ENCODE results near the gene SYCP1.
"Not testable (repeated sequence)": the region's sequence is repeated elsewhere in the genome, so short reads cannot be mapped to it uniquely, and the experiment has no call there.

Gene SYCP1

DNA sequence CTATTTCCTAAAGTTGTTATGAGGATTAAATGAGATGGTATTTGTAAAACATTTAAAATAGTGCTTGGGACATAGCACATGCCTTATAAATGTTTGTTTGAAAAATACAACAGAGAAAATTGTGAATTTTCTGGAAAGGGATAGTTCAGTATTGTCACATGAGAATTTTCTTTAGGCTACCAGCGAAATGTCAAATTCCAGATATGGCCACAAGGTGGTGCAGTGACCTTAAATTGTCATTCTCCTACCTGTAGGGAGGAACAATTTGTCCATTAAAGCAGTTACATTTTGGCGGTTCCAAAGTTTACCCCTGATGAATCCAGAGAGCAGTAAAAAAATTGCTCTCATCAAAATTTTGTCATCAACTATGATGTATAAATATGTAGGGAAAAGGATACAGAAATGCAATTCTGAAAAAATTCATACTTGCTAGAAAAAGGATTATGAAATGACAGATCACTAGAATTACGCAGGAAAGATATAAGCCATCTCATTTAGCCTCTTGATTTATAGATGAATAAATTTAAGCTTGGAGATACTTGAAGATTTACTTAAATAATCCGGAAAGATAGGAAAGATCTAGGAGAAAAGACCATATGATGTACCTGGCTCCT is 124.7 kb downstream of the SYCP1 start:
- peak; percentile 33 for DNase-seq

DNA sequence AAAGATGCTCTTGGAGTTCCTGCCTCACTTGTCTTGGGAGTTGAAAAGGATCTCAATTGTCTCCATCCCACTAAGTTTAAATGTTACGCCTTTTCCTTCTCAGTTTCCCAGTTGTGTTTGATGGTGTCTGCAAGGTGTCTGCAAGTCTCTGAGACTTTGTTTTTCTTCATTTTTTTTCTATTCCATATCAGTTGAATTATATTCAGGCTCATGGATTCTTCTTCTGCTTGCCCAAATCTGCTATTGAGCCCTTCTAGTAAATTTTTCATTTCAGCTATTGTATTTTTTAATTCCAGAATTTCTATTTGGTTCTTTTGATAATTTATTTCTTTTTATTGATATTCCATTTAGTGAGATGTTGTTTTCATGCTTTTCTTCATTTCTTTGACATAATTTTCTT is 127.6 kb downstream of the SYCP1 start:
- no peak for DNase-seq

DNA sequence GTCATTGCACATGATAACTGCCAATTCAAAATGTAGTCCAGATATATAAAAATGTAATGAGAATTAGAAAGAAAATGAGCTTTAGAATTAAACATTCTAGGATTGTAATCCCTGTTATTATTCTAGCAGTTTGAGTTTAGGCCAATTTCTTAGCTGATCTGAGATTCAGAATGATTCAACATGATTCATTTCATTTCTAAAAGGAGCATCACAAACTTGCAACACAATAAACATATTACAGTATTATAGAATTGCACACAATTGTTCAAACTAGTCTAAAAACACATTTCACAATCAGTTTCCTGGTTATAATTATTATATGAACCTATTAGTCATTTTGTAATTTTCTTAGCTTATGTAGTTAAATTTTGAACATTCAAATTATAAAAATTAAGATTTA is 131.6 kb downstream of the SYCP1 start:
- DNase-seq: no peak

GRCh38 chr1:114988095-114988494 is 133.4 kb downstream of the SYCP1 start:
- DNase-seq: no peak

DNA sequence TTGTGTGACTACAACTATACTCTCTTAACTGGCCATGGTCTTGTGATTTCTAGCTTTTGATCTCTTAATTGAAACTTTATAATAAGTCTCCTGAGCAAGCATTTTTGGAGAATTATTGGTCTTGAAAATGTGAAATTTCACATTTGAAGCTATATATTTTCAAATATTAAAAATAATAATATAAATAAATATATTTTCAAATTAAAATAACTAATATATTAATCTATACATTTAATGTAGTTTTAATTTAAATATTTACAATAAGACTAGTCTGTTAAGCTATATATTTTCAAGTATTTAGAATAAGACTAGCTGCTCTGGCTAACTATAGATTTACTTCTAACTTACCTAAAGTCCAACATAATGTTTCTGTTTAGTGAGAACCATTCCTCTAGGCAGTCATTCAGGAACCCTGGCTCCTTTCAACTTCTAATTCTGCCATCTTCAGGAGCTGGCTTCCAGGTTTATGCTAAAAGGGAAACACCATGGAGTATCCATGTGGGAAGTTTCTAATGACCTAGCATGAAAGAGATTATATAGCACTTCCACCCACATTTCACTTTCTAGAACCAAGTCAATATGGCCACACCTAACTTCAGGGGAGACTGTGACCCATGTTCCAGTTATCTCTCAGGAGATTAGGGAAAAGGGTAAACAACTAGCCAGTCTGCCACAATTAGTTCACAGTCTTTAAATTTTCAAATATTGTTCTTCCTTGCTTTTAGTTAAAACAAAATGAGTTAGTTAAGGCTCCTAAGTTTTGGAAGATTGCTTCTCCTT is 143.0 kb downstream of the SYCP1 start:
- DNase-seq: no peak

DNA sequence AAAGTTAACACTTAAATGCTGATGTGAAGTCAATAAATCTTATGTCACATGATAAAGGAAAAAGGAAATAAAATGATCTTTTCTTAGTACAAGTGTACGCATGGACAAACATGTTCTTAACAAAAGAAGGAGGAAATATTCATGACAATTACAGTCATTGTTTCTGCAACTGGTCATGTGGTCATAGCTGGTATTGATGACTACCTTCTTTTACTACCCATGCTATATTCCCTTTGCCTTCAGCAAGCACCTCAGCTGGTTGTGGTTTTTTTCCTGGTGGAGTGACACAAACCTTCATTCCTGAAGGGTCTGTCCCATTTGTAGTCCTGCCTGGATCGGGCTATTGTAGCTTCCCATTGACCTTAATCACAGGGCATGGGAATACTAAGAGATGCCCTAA is 151.5 kb downstream of the SYCP1 start:
- no peak for DNase-seq

- no peak for DNase-seq
Measured at GRCh38 chr1:115012006-115012405, 157.3 kb downstream of the SYCP1 start.

DNA sequence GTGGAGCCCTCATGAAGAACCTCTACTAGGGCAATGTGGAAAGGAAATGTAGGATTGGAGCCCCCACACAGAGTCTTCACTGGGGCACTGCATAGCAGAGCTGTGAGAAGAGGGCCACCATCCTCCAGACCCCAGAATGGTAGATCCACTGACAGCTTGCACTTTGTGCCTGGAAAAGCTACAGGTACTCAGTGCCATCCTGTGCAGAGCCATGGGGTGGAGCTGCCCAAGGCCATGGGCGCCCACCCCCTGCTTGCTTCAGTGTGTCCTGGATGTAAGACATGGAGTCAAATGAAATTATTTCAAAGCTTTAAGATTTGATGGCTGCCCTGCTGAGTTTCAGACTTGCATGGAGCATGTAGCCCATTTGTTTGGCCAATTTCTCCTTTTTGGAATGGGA is 157.8 kb downstream of the SYCP1 start:
- no peak for DNase-seq

DNA sequence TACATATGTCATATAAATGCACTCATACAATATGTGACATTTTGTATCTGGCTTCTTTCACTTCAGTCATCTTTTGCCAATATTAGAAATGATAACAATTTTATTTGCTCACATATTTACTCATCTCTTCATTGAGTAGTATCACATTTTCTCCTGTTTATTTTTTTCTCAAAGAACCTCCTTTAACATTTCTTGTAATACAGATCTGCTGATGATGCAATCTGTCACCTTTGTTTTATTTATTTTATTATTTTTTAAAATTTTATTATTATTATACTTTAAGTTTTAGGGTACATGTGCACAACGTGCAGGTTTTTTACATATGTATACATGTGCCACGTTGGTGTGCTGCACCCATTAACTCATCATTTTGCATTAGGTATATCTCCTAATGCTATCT is 159.1 kb downstream of the SYCP1 start:
- DNase-seq: no peak

GRCh38 chr1:115019549-115019948 is 164.9 kb downstream of the SYCP1 start:
- not testable (repeated sequence) for DNase-seq

DNA sequence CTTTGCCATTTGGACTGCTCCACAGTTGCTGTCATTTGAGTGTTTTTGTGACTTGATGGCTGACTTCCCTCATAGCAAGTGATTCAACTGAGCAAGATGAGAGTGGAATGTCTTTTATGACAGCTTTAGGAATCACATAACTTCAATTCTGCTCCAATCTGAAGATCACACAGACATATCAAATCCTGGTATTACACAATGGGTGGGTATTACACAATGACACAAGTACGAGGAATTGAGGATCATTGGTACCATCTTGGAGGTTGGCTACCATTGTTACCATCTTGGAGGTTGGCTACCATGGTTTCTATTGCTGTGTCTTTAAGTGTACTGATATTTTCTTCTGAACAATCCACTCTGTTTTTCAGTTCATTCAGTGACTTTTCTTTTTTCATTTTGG is 166.5 kb downstream of the SYCP1 start:
- DNase-seq: no peak

GRCh38 chr1:115023593-115023992 is 168.9 kb downstream of the SYCP1 start:
- DNase-seq: no peak

DNA sequence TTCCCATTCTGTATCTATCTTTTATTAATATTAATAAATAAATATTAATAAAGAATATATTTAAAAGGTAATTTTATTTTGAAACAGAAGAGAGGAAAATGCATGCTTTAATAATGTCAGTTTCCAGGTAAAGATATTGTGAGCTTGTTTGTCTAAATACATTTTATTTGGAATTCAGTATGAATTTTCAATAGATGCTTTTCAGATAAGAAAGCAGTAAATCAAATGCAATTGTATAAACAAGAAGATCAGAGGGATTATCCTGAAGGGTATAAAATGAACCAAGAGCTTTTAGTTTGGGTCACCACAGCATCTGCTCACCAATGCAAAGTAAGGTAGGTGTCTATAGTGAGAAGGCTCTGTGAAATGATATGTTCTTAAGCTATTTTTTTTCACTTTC is 174.9 kb downstream of the SYCP1 start, which contains the start of gene TSHB:
TSS of gene TSHB (plus strand) at position 301 of the 400 bp plus-strand sequence. CDS start 3,537 bp downstream, outside the sequence.
- no peak for DNase-seq

DNA sequence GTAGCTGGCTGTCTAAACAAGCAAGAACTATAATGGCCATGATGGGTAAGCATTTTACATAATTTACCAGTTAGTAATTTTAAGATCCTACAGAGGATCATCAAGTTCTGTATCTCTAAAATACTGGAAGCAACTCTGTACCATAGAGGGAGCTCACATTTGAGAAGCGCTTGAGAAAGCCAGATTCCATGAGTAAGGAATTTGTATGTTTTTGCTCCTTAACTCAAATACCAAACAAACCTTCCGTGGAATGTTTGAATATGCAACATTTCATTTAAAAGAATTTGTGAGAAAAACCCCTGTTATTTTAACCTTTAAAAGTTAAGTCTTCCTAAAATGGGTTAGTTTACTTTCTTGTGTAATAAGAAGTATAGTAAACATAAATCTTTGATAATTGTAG is 176.9 kb downstream of the SYCP1 start:
- DNase-seq: no peak

GRCh38 chr1:115035652-115036051 is 181.0 kb downstream of the SYCP1 start:
- DNase-seq: no peak

- no peak for DNase-seq
Measured at GRCh38 chr1:115036814-115037507, 182.3 kb downstream of the SYCP1 start.

DNA sequence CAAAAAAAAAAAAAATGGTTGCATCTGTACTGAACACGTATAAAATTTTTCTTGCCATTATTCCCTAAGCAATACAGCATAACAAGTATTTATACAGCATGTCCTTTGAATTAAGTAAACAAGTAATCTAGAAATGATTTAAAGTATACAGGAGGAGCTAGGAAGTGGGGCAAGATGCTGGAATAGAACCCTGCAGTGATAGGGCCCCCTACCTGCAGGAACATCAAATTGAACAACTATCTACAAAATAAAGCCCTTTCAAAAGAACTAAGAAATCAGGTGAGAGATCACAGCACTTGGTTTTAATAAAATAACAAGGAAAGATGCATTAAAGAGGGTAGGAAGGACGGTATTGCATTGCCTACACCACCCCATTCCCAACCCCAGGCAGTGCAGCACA is 185.8 kb downstream of the SYCP1 start:
- no peak for DNase-seq

GRCh38 chr1:115041654-115042053 is 187.0 kb downstream of the SYCP1 start:
- no peak for DNase-seq
